Skin epidermis (tissue), 12 donors: ENCODE data around the gene C2orf80.
"Not testable (repeated sequence)": the region's sequence is repeated elsewhere in the genome, so short reads cannot be mapped to it uniquely, and the experiment has no call there.

Experiments used
- H3K27ac ChIP-seq, 21 experiments: fragments of 200-600 bp; sonication (generic) in 11 of 21; one replicate each; pipeline ENCODE4 v1.5.0; 2020; ENCODE audit warnings: mild to moderate bottlenecking in 3 of 21, inconsistent platforms in 2 of 21, moderate library complexity in 2 of 21
- H3K4me3 ChIP-seq, 7 experiments: fragments of 200-600 bp; sonication (generic) in 2 of 7; one replicate each; pipeline ENCODE4 v1.5.0; 2020; ENCODE audit warnings: inconsistent platforms in 2 of 7, mild to moderate bottlenecking in 2 of 7, moderate library complexity in 1 of 7

The C2orf80 gene

GRCh38 chr2:208189810-208190503 lies at the start of gene C2orf80:
Gene C2orf80 (minus strand): TSS chr2:208190030. CDS start chr2:208186986, 3,044 bp downstream.
- H3K4me3 ChIP-seq = no peak within 1 kb of the TSS
- no peak within 1 kb of the TSS for H3K27ac ChIP-seq

- Histone ChIP-seq H3K4me3 (no peak overlapping the region), H3K27ac (no peak overlapping the region)
Measured at GRCh38 chr2:208235860-208236259, 46.0 kb upstream of the C2orf80 start.

GRCh38 chr2:208234786-208235185 lies 45.0 kb upstream of the C2orf80 start:
- Histone ChIP-seq H3K4me3 (no peak overlapping the region), H3K27ac (no peak overlapping the region)

- Histone ChIP-seq H3K27ac (no peak overlapping the region), H3K4me3 (no peak overlapping the region)
Measured at GRCh38 chr2:208228476-208228875, 38.6 kb upstream of the C2orf80 start.

DNA sequence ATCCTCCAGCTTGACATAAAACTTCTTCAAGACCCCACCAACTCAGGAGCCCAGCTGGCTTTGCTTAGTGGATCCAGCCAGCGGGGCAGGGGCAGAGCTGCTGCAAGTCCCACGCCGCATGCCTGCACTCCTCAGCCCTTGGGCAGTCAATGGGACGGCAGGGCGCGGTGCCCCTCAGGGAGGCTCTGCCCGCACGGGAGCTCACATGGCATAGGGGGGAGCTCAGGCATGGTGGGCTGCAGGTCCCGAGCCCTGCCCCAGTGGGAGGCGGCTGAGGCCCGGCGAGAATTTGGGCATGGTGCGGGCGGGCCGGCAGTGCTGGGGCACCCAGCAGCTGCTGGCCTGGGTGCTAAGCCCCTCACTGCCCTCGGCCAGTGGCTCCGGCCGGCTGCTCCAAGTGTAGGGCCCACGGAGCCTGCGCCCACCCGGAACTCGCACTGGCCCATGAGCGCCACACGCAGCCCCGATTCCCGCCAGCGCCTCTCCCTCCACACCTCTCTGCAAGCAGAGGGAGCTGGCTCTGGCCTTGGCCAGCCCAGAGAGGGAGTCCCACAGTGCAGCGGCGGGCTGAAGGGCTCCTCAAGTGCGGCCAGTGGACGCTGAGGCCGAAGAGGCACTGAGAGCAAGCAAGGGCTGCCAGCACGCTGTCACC lies 37.9 kb upstream of the C2orf80 start:
- H3K27ac ChIP-seq = no peak overlapping the region
- no peak overlapping the region for H3K4me3 ChIP-seq

- Histone ChIP-seq H3K27ac (no peak overlapping the region), H3K4me3 (no peak overlapping the region)
Measured at GRCh38 chr2:208224802-208225201, 35.0 kb upstream of the C2orf80 start.

DNA sequence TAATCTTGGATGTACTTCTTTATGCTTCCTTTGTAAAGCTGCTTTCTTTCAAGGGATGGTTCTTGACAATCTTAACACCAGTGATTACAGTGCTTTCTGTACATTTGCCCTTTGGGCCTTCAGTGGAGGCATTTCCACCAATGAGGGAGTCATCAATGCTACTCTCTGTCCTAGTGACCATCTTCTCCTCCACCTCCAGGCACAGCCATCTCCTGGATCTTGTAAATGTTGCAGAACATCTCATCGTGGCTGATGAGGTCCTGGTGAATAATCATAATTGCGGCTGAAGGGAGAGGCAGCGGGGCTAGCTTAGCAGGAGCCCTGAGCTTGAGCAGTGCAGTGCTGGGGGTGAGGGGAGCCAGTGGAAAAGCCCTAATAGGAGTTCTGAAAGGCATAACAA lies 32.5 kb upstream of the C2orf80 start:
- H3K27ac ChIP-seq = no peak overlapping the region
- H3K4me3 ChIP-seq = no peak overlapping the region

GRCh38 chr2:208221873-208222272 lies 32.0 kb upstream of the C2orf80 start:
- H3K4me3 ChIP-seq, H3K27ac ChIP-seq: not testable (repeated sequence)

DNA sequence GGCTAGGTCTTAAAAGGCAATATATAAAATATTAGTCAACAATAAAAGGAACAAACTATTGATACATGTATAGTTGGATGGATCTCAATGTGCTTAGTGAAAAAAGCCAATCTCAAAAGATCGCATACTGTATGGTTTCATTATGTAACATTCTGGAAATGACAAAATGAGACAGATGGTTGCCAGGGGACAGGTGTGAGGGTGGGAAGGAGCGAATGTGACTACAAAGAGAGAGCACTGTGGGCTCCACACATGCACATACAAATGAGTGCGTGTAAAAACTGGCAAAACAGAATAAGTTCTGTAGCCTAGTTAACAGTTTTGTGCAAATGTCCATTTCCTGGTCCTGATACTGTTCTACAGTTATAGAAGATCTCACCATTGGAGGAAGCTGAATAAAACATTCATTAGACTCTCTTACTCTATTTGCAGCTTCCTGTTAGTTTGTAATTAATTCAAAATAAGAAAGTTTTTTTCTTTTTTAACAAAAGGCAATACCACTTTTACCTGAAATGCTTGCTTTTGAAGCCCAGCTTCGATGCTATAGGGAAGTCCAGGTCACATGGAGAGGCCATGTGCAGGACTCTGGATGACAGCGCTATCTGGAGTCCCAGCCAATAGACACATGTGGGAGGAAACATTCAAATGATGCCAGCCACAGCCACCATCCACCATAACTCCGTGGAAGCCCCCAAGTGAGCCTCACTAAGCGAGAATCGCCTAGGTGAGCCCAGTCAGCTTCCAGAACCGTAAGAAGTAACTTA lies 21.0 kb upstream of the C2orf80 start:
- Histone ChIP-seq H3K4me3 (no peak overlapping the region), H3K27ac (no peak overlapping the region)

- Histone ChIP-seq H3K4me3 (no peak overlapping the region), H3K27ac (no peak overlapping the region)
Measured at GRCh38 chr2:208208335-208209085, 18.7 kb upstream of the C2orf80 start.

GRCh38 chr2:208207769-208208168 lies 17.9 kb upstream of the C2orf80 start:
- Histone ChIP-seq H3K4me3 (no peak overlapping the region), H3K27ac (no peak overlapping the region)

DNA sequence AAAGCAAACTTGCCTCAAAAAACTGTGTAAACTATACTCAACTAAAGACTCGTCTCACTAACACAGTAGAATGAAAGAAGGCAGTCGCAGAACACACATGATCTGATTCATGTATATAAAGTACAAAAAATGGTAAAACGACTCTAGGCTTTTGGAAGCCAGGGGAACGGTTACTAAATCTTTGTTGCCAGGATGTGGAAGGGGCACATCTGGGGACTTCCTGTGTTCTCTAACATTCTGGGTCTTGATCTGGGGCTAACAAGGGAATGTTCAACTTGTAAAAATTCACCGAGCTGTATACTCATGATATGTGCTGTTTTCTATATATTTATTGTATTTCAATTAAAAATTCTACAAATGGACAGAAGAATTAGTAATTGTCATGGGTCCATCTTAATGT lies 14.3 kb upstream of the C2orf80 start:
- Histone ChIP-seq H3K4me3 (no peak overlapping the region), H3K27ac (no peak overlapping the region)

DNA sequence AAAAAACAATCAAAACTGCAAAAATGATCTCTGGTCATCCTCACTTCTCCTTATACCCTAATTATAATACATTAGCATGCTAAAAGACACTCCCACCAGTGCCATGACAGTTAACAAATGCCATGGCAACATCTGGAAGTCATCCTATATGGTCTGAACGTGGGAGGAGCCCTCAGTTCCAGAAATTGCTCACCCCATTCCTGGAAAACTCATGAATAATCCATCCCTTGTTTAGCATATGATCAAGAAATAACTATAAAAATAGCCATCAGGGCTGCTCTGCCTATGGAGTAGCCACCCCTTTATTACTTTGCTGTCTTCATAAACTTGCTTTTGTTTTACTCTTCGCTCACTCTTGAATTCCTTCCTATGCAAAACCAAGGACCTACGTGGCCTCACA lies 5.7 kb upstream of the C2orf80 start:
- no peak overlapping the region for H3K27ac ChIP-seq
- no peak overlapping the region for H3K4me3 ChIP-seq

GRCh38 chr2:208192611-208193236 lies 2.9 kb upstream of the C2orf80 start:
- Histone ChIP-seq H3K27ac (no peak overlapping the region), H3K4me3 (no peak overlapping the region)

DNA sequence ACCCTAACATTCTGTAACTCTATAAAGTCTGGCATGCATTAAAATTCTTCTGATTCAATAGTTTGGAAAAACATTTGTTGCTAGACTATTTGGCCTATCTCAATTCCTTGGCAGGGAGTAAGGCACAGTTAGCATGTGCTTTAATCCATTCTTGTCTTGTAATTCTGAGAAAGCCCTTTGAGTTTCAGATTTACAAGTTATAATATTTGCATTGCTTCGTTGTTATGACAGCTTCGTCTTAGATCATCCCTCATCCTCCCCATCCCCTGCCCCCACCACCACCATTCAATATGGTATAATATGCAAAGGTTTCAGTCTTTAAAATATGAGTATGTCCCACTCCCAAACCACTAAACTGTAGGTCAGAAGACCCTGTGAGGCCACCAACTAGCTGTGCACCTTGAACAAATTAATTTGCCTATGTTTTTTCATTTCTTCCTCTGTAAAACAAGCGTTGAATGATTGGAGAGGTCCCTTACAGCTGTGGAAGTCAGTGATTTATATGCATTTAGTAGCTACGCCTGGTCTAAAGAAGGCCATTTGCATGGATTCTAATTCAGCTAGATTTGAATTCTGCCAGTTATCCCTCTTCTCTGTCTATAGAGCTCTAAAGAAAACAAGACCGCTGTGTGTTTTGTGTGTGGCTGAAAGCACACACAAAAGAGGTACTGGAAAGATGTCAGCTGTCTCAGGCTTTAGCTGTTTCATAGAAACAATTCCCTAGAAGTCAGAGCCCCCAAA lies 591 bp downstream of the C2orf80 start:
- Histone ChIP-seq H3K27ac (no peak overlapping the region), H3K4me3 (no peak overlapping the region)

DNA sequence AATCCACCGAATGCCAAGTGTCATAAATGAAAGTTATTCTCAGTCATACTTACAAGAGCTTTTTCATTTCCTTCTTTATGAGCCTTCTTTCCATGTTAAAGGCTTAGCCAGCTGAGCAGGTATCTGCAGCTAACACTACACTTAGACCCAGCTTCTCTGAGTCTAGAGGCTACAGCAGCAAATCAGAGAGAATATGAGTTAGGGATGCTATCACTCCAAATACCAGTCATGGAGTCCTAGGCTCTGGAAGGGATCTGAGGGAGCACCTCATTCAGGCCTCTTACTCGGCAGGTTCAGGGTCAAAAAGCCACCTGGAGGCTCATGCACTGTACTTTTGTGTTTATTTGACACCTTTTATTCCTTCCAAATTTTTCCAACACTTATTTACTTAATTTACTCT lies 2.9 kb downstream of the C2orf80 start:
- no peak overlapping the region for H3K27ac ChIP-seq
- no peak overlapping the region for H3K4me3 ChIP-seq

GRCh38 chr2:208186465-208186864 lies 3.4 kb downstream of the C2orf80 start:
- no peak overlapping the region for H3K4me3 ChIP-seq

DNA sequence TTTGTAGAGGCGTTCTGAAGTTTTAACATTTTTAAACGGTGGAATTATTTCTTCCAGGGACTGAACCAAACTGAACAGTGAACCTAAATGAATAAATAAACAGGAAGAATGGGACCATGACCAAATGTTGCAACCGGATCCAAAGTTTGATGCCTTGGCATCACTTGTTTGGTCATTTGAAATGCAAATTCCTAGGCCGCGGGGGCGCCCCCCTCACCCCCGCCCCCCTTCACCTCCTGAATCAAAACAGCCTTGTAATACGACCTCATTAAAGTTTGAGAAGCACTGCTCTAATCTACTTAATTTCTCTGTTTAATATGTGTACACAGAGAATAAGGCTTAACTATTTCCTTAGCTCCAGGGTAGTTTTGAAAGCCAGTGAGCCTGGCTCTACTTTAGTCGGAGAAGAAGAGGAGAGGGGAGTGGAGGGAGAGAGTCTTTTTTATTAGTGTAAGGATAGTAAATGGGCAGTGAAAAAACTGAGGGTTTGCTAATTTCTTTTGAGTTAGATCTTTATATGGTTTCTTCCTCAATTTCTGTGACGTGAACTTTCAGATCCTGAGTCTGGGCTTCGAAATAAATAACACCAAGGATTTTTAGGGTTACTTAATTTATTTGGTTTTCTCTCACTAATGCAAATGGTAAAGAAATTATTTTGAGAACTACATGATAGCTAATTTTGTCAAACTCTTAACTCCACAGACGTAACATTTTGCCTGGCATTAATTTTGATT lies 5.7 kb downstream of the C2orf80 start:
- H3K4me3 ChIP-seq = no peak overlapping the region
- H3K27ac ChIP-seq = no peak overlapping the region

More at GRCh38 chr2:208186465-208186864, 3.4 kb downstream of the C2orf80 start:
- H3K27ac ChIP-seq = no peak overlapping the region
